Measurements from ENCODE around the gene CPNE7. TPM values are rescaled to one million over a fixed set of nuclear protein-coding genes. Genes with fewer than 3 reads are reported as not detected.

CPNE7 gene
- total and polyA plus RNA-seq, 9 of the 15 experiments (the other 6 are each of a cell fraction or from before 2014, with no cell fraction given), result 0.30 to 73.4 (median 32.7) TPM

DNA sequence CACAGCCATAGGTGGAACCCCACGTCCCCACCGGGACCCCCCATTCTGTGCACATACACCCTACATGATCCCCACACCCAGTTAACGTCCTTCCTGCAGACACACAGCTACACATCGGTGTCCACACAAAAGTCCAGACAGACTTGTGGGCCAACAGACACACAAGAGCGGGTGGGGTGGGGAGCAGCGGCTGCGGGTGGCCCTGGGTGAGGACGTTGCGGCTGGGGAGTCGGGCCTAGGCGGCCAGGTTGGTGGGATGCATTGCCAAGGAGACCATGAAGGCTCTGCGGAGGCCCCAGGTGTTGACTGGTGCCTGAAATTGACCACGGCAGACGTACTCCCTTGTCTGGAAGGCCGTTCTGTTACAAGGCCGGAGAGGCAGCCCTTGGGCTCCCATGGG lies 29.2 kb downstream of the CPNE7 start:
- peak overlapping the region in 1 of 2 experiments; percentile 58; a peak in 1 of 4 replicates for H3K9ac ChIP-seq (ENCODE audit: insufficient read depth in 1 of 2, low read depth in 2 of 2, low read length in 2 of 2)
- no peak overlapping the region for H2AFZ ChIP-seq (ENCODE audit: low read depth, low read length)
- H3K27me3 ChIP-seq (ENCODE audit: control insufficient read depth in 2 of 2, insufficient read depth in 2 of 2, low read length in 2 of 2), result no peaks in the 10 kb centered on the region
- no peak overlapping the region for H3K27ac ChIP-seq (ENCODE audit: extremely low read depth, low read depth, low read length)
- ChIA-PET CTCF (ENCODE audit: low intra/inter-chr PET ratio) (no interaction called here), POLR2A (no interaction called here)
- H3K36me3 ChIP-seq (ENCODE audit: control insufficient read depth, insufficient read depth, low read length), result no peaks in the 10 kb centered on the region
- H3K4me2 ChIP-seq (ENCODE audit: insufficient read depth, low read length), result no peak overlapping the region
- ATAC-seq (no peak), FAIRE-seq (no peak), DNase-seq (ENCODE audit: extremely low read depth in 1 of 4, low spot score in 3 of 4) (no peak)
- H3K4me3 ChIP-seq, result no peak overlapping the region
- intact Hi-C loops (cut with micrococcal nuclease), result loop anchor here (5.0 kb wide), 1 partner anchor 33 kb away; no protein-coding TSS in a partner anchor
- no peaks in the 10 kb centered on the region for H3K9me1 ChIP-seq (ENCODE audit: control insufficient read depth, insufficient read depth, low read length)
- no peaks in the 10 kb centered on the region for H3K9me3 ChIP-seq (replicated peaks; ENCODE audit: control insufficient read depth, insufficient read depth, low read depth, low read length)
- TF ChIP-seq FOS (IDR thresholded peaks at IDR 0.05; ENCODE audit: extremely low read depth, insufficient read length) (no peak), ZNF263 (CRISPR knock-in tag; IDR thresholded peaks at IDR 0.05; ENCODE audit: borderline replicate concordance) (peak; percentile 84), DDX20 (tag; IDR thresholded peaks at IDR 0.05; ENCODE audit: low read depth) (no peak)
- TF ChIP-seq, protein P1, sequence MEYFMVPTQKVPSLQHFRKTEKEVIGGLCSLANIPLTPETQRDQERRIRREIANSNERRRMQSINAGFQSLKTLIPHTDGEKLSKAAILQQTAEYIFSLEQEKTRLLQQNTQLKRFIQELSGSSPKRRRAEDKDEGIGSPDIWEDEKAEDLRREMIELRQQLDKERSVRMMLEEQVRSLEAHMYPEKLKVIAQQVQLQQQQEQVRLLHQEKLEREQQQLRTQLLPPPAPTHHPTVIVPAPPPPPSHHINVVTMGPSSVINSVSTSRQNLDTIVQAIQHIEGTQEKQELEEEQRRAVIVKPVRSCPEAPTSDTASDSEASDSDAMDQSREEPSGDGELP (CRISPR knock-in tag; IDR thresholded peaks at IDR 0.05; ENCODE audit: borderline replicate concordance), result peak; percentile 20; the same call in 1 of the 2 replicates
- 57% methylated on average over 16 of the region's 16 CpGs for WGBS (ENCODE audit: insufficient coverage, low coverage, missing lambda C conversion rate)
- H3K79me2 ChIP-seq (ENCODE audit: control insufficient read depth, insufficient read depth, low read length), result no peaks in the 10 kb centered on the region
- H3K4me1 ChIP-seq (replicated peaks in 1 of 2; ENCODE audit: control insufficient read depth in 2 of 2, insufficient read depth in 2 of 2, low read length in 2 of 2), result peaks cover 19 to 61% of the 10 kb centered on the region in 2 experiments; a peak in 4 of 5 replicates
- in situ Hi-C loops (cut with MboI), result no loop called here
- H4K20me1 ChIP-seq (replicated peaks; ENCODE audit: control insufficient read depth, insufficient read depth, low read length), result 0 out of 2 replicates have a peak, but pooled peaks cover 5% of the 10 kb centered on the region
- no TSS peak for BruUV-seq (replicated peaks)

All from K562 (cell line).